ENCODE results near the gene ADAMTS2.

GRCh38 chr5:179246227-179246626 is 99.0 kb downstream of the ADAMTS2 start:
- no peak for TF ChIP-seq CTCF (IDR thresholded peaks at IDR 0.05)
- no peak for TF ChIP-seq POLR2A (IDR thresholded peaks at IDR 0.05)

Data from lower leg skin (tissue), 3 donors.